NCI-H2171 treated with DMSO at 0.1 percent for 48 hours (cell line): ENCODE data around the gene SNX20.

Source experiments
- DNase-seq: peaks from one replicate; lab custom pipeline; 2025; lab: John Stamatoyannopoulos, UW

Gene SNX20

GRCh38 chr16:50657241-50657640 is 23.9 kb downstream of the SNX20 start:
- no peak for DNase-seq

GRCh38 chr16:50655558-50656055 is 25.5 kb downstream of the SNX20 start:
- DNase-seq, result no peak

GRCh38 chr16:50653633-50654519 is 27.2 kb downstream of the SNX20 start:
- peak; percentile 26 for DNase-seq

GRCh38 chr16:50652836-50653425 is 28.2 kb downstream of the SNX20 start:
- DNase-seq, result no peak

GRCh38 chr16:50651835-50652438 is 29.2 kb downstream of the SNX20 start:
- no peak for DNase-seq

GRCh38 chr16:50646345-50646744 is 34.8 kb downstream of the SNX20 start:
- DNase-seq, result no peak

- no peak for DNase-seq
Observed at GRCh38 chr16:50645563-50646220, 35.4 kb downstream of the SNX20 start.

GRCh38 chr16:50644729-50645128 is 36.4 kb downstream of the SNX20 start:
- no peak for DNase-seq

- DNase-seq, result no peak
Observed at GRCh38 chr16:50644245-50644644, 36.9 kb downstream of the SNX20 start.

GRCh38 chr16:50643192-50643591 is 37.9 kb downstream of the SNX20 start:
- no peak for DNase-seq

- DNase-seq, result no peak
Observed at GRCh38 chr16:50642349-50642748, 38.8 kb downstream of the SNX20 start.

- no peak for DNase-seq
Observed at GRCh38 chr16:50641818-50642187, 39.3 kb downstream of the SNX20 start.

GRCh38 chr16:50640919-50641817 is 39.9 kb downstream of the SNX20 start:
- no peak for DNase-seq

- DNase-seq, result no peak
Observed at GRCh38 chr16:50640391-50640790, 40.7 kb downstream of the SNX20 start.

- no peak for DNase-seq
Observed at GRCh38 chr16:50638816-50639670, 42.1 kb downstream of the SNX20 start.

- DNase-seq, result no peak
Observed at GRCh38 chr16:50637716-50638602, 43.2 kb downstream of the SNX20 start.

GRCh38 chr16:50636753-50637374 is 44.2 kb downstream of the SNX20 start:
- DNase-seq, result no peak

GRCh38 chr16:50635505-50636392 is 45.4 kb downstream of the SNX20 start:
- no peak for DNase-seq
